Neuron (in vitro differentiated cells): ENCODE results near the gene MUC4.
A peak's percentile ranks its signal among the peaks of the same experiment; 100 is the strongest.

ENCODE experiments used
- H2AFZ ChIP-seq: one replicate; pipeline ENCODE4 v1.6.1; 2013; ENCODE audit warnings: low read depth, mild to moderate bottlenecking, inconsistent platforms, low read length, moderate library complexity
- H3K27me3 ChIP-seq: one replicate; pipeline ENCODE4 v1.6.1; 2013; ENCODE audit warnings: low read length; ENCODE audit not compliant: insufficient read depth
- H3K36me3 ChIP-seq: one replicate; pipeline ENCODE4 v1.6.1; 2013; ENCODE audit warnings: low read length; ENCODE audit not compliant: insufficient read depth
- H3K4me1 ChIP-seq: one replicate; pipeline ENCODE4 v1.6.1; 2013; ENCODE audit warnings: low read length; ENCODE audit not compliant: insufficient read depth
- H3K4me3 ChIP-seq: 2 replicates; pipeline ENCODE4 v1.5.1; 2013; ENCODE audit warnings: mild to moderate bottlenecking, low read length, moderate library complexity
- H3K9me3 ChIP-seq: one replicate; pipeline ENCODE4 v1.6.1; 2013; ENCODE audit warnings: low read length

The MUC4 gene, protein sequence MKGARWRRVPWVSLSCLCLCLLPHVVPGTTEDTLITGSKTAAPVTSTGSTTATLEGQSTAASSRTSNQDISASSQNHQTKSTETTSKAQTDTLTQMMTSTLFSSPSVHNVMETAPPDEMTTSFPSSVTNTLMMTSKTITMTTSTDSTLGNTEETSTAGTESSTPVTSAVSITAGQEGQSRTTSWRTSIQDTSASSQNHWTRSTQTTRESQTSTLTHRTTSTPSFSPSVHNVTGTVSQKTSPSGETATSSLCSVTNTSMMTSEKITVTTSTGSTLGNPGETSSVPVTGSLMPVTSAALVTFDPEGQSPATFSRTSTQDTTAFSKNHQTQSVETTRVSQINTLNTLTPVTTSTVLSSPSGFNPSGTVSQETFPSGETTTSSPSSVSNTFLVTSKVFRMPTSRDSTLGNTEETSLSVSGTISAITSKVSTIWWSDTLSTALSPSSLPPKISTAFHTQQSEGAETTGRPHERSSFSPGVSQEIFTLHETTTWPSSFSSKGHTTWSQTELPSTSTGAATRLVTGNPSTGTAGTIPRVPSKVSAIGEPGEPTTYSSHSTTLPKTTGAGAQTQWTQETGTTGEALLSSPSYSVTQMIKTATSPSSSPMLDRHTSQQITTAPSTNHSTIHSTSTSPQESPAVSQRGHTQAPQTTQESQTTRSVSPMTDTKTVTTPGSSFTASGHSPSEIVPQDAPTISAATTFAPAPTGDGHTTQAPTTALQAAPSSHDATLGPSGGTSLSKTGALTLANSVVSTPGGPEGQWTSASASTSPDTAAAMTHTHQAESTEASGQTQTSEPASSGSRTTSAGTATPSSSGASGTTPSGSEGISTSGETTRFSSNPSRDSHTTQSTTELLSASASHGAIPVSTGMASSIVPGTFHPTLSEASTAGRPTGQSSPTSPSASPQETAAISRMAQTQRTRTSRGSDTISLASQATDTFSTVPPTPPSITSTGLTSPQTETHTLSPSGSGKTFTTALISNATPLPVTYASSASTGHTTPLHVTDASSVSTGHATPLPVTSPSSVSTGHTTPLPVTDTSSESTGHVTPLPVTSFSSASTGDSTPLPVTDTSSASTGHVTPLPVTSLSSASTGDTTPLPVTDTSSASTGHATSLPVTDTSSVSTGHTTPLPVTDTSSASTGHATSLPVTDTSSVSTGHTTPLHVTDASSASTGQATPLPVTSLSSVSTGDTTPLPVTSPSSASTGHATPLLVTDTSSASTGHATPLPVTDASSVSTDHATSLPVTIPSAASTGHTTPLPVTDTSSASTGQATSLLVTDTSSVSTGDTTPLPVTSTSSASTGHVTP (N-terminal part only)

DNA sequence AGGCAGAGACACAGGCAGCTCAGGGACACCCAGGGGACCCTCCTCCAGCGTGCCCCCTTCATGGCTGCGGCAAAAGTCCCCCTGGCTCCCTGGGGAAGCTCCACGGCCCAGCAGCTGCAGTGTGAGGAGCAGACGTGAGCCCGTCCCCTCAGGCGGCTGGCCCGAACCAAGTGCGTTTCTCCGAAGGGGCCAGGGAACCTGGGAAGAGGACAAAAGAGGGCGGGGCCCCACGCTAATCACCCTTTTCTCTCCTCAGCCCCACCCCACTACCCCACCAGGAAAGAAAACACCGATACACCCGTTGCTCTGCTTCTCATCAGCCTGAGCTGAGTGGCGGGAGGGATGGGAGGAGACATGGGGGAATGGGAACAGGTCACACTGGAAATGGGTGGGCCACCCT, at the start of gene MUC4:
TSS of gene MUC4 (minus strand) at position 174 of the 400 bp plus-strand sequence. CDS start at position 62, 112 bp downstream.
- Histone ChIP-seq H3K4me1 (no peaks in the 10 kb centered on the region), H3K36me3 (no peaks in the 10 kb centered on the region), H3K27me3 (peaks cover 48% of the 10 kb centered on the region), H3K4me3 (no peak within 1 kb of the TSS), H3K9me3 (peaks cover 6% of the 10 kb centered on the region), H2AFZ (no peak within 1 kb of the TSS)

- Histone ChIP-seq H3K4me3 (no peak overlapping the region), H3K9me3 (no peaks in the 10 kb centered on the region), H3K27me3 (peaks cover 2% of the 10 kb centered on the region), H3K4me1 (peaks cover 12% of the 10 kb centered on the region), H2AFZ (no peak overlapping the region), H3K36me3 (peaks cover 4% of the 10 kb centered on the region)
These were observed 48.7 kb upstream of the MUC4 start for GRCh38 chr3:195860456-195860855.

DNA sequence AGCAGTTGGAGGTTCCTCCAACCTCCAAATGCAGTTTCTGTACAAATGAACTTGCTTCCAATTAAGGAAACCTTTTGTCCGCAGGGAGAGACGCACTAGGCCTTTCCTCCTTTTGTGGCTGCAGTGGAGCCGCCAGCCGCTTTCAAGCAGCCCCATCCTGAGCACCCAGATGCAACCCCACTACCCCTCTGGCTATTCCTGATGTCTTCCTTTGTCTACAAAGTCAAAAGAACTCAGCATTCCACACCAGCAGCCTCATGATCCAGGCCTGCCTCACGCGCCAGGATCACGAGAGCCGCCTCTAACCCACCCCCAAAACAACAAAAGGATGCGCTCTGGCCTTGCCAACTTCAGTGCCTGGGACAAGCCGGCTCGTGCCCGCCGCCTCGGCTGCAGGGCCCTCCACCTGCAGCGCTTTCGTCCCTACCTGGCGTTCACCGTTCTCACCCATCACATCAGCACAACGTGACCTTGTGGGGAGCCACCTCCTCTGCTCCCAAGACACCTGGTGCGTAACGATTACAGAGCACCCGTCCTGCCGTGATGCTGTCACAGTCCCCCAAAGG, 48.2 kb upstream of the MUC4 start:
- Histone ChIP-seq H3K9me3 (no peaks in the 10 kb centered on the region), H3K4me3 (no peak overlapping the region), H2AFZ (peak overlapping the region; percentile 69), H3K27me3 (peaks cover 4% of the 10 kb centered on the region), H3K4me1 (peaks cover 12% of the 10 kb centered on the region), H3K36me3 (peaks cover 4% of the 10 kb centered on the region)

DNA sequence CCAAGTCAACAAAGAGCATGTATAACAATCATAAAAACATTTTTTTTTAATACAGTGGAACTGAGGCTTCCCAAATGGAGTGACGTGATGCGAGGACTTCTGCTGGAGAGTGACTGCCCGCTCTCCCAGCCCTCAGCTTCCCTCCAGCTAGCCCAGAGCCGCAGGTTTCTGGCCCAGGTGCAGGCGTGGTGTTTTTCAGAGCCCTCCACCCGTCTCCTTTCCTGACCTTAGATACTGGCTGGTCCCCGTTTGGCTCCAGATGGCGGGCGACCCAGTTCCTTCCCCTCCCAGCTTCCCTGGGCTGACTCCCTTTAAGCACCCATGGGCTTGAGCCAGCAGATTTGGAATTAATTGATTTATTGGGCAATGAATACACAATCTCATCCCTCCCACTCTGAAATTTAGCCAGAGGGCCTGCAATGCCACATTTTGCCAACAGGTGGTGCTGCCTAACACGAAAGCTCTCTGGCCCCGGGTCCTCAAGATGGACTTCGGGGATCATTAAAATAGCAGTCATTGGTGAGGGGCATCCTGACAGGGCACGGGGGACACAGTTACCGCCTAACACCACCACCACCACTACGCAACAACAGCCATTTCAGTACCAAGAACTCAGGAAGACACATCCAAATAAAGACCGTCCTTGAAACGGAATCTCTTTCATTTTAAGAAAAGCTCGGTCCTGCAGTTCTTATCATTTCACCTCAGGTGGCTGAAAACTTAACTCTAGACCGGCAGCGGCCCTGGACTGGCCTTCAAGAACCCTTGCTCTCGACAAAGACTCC, 47.5 kb upstream of the MUC4 start:
- Histone ChIP-seq H3K36me3 (peaks cover 4% of the 10 kb centered on the region), H2AFZ (peak overlapping the region; percentile 69), H3K27me3 (peaks cover 8% of the 10 kb centered on the region), H3K4me3 (no peak overlapping the region), H3K4me1 (peaks cover 12% of the 10 kb centered on the region), H3K9me3 (no peaks in the 10 kb centered on the region)

DNA sequence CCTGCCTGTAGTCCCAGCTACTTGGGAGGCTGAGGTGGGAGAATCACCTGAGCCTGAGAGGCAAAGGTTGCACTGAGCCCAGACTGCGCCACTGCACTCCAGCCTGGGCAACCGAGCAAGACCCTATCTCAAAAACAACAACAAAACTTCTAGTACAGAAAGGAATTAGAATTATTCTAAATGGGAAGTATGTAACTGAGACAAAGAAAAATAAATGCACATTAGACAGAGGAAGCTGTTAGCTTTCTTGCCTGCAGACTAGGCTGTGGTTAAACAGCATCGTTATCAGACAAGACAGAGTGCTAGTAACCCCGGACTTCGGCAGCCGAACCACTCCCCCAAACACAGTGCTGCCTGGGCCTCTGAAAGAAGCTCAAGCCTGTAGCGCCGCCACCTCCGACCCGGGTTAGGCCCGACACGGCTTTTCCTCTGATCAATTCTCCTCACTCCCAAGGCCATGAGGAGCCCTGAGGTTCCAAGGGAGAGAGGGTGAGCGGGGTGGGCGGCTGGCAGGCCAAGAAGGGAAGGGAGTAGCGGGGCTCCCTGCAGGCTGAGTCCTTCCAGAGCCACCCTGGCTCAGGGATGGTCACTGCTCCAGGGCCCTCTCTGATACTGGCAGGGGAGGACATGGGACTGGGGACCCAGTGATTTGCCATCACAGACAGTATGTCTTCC, 44.8 kb upstream of the MUC4 start:
- Histone ChIP-seq H3K9me3 (no peaks in the 10 kb centered on the region), H3K36me3 (no peaks in the 10 kb centered on the region), H2AFZ (no peak overlapping the region), H3K4me1 (peaks cover 9% of the 10 kb centered on the region), H3K27me3 (peaks cover 17% of the 10 kb centered on the region), H3K4me3 (no peak overlapping the region)

DNA sequence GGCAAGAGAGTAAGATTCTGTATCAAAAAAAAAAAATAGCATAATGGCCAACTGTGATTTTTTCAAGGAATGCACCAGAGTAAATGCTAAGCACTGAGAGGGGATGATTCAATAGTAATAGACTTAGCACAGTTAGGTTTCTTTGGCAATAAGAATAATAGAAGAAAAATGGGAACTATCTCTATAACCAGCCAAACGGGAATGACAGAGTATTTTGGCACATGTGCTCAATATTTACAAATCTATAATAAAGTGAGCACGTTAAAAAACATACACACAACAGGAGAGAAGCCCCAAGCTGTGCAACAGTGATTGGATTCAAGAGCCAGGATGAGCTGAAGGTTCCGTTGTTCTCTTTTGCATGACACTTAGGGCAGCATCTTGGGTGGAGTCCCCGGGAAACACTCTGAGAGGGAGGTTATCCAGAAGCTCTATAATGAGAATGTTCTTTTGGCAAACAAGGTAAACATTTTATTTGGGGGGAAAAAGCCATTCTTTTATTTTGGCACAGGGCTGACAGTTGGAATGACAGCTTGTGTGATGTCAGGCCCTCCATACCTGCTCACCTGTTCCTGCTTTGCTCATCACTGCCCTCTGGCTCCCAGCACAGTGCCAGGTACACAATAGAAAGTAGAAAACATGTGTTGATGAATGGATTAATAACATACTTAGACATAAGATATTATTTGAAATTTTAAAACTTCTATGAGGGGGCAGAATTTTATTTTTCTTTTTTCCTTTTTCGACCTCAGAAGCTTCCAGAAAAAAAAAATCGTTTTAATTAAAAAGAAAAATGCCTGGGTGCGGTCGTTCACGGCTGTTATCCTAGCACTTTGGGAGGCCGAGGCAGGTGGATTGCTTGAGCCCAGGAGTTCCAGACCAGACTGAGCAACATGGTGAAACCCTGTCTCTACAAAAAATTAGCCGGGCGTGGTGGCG, 44.0 kb upstream of the MUC4 start:
- Histone ChIP-seq H2AFZ (no peak overlapping the region), H3K9me3 (no peaks in the 10 kb centered on the region), H3K4me1 (peaks cover 11% of the 10 kb centered on the region), H3K36me3 (no peaks in the 10 kb centered on the region), H3K4me3 (no peak overlapping the region), H3K27me3 (peaks cover 17% of the 10 kb centered on the region)

DNA sequence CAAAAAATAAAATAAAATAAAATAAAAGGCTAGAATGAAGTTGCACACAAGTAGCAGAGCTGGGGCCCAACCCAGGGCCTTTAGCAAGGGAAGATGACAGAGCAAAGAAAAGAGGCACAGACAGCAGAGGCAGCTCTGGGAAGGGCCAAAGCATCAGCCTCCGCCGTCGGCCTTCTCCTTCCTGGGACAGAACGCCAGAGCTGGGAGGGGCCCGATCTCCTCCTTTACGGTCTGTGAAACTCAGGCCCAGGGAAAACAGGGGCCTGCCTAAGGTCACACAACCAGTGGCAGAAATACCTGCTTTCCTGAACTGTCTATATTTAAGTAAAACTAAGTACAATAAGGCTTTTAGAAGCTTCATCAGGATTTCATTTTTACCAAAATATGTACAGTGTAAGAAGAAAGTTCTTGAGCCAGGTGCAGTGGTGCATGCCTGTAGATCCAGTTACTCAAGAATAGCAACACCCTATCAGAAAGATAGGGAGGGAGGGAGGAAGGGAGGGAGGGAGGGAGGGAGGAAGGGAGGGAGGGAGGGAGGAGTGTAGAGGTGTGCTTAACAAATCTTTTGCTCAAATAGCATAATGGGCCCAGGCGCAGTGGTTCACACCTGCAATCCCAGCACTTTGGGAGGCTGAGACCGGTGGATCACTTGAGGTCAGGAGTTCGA, 43.0 kb upstream of the MUC4 start:
- Histone ChIP-seq H3K4me3 (no peak overlapping the region), H3K4me1 (peaks cover 6% of the 10 kb centered on the region), H3K36me3 (no peaks in the 10 kb centered on the region), H3K27me3 (peaks cover 17% of the 10 kb centered on the region), H2AFZ (no peak overlapping the region), H3K9me3 (no peaks in the 10 kb centered on the region)

DNA sequence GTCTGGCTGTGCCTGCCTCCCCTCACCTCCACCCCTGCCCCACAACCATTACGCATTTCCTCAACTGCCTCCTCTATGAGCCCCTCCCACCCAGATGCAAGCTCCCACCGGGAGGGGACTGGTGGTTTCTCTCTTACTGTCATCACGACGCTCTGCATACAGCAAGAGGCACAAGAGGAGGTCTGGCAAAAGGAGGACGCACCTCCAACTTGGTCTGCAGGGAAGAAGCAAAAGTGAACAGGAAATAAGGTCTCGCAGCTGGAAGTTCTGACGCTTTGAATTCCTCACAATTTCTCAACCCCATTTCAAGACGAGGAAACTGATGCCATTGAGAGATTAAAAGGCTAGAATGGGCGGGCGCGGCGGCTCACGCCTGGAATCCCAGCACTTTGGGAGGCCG, 42.3 kb upstream of the MUC4 start:
- no peaks in the 10 kb centered on the region for H3K36me3 ChIP-seq
- peaks cover 17% of the 10 kb centered on the region for H3K27me3 ChIP-seq
- no peaks in the 10 kb centered on the region for H3K9me3 ChIP-seq
- peaks cover 2% of the 10 kb centered on the region for H3K4me1 ChIP-seq
- H3K4me3 ChIP-seq, result no peak overlapping the region
- H2AFZ ChIP-seq, result no peak overlapping the region

- Histone ChIP-seq H3K27me3 (peaks cover 17% of the 10 kb centered on the region), H3K4me3 (no peak overlapping the region), H2AFZ (no peak overlapping the region), H3K4me1 (peaks cover 2% of the 10 kb centered on the region), H3K36me3 (no peaks in the 10 kb centered on the region), H3K9me3 (no peaks in the 10 kb centered on the region)
These were observed 41.3 kb upstream of the MUC4 start for GRCh38 chr3:195853036-195853435.

- Histone ChIP-seq H2AFZ (no peak overlapping the region), H3K36me3 (no peaks in the 10 kb centered on the region), H3K4me1 (peaks cover 2% of the 10 kb centered on the region), H3K27me3 (peaks cover 17% of the 10 kb centered on the region), H3K4me3 (no peak overlapping the region), H3K9me3 (no peaks in the 10 kb centered on the region)
These were observed 39.3 kb upstream of the MUC4 start for GRCh38 chr3:195850857-195851543.
